NCI-H1417 treated with DMSO at 0.1 percent for 48 hours (cell line): Measurements from ENCODE around the gene PRR14.

Experiments
- DNase-seq: peaks from one replicate; lab custom pipeline; 2025; lab: John Stamatoyannopoulos, UW

PRR14 gene

DNA sequence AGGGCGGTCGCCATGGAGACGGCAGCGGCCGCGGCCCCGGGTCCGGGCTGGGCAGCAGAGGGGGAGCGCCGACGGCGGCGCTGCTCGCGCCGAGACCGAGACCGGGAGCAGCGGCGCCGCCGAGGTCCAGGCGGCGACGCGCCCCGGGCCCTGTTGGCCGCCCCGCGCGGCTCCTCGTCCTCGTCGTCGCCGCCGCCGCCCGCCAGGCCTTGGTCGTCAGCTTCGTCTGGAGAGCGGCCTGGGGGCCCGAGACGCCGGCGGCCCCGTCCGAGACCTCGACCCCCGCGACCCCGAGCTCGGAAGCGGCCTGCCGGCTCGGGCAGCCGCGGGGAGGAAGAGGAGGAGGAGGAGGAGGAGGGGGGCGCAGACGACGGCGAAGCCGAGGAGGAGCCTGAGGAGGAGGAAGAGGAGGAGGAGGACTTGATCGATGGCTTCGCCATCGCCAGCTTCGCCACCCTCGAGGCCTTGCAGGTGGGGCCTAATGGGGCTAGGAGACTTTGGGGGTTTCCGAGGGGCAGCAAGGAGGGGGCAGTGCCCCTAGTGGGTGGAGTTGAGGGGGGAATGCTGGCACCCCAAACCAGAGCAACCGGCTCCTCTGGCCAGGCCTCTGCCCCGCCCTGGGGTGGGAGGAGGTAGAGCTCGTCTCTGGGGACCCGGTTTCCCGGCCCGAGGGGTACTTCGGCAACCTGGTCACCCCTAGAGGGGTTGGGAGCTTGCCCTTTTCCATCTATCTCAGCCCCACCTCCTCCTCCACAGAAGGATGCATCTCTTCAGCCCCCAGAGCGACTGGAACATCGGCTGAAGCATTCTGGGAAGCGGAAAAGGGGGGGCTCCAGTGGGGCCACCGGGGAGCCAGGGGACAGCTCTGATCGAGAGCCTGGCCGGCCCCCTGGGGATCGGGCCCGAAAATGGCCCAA lies 9.0 kb downstream of the PRR14 start:
- no peak for DNase-seq

DNA sequence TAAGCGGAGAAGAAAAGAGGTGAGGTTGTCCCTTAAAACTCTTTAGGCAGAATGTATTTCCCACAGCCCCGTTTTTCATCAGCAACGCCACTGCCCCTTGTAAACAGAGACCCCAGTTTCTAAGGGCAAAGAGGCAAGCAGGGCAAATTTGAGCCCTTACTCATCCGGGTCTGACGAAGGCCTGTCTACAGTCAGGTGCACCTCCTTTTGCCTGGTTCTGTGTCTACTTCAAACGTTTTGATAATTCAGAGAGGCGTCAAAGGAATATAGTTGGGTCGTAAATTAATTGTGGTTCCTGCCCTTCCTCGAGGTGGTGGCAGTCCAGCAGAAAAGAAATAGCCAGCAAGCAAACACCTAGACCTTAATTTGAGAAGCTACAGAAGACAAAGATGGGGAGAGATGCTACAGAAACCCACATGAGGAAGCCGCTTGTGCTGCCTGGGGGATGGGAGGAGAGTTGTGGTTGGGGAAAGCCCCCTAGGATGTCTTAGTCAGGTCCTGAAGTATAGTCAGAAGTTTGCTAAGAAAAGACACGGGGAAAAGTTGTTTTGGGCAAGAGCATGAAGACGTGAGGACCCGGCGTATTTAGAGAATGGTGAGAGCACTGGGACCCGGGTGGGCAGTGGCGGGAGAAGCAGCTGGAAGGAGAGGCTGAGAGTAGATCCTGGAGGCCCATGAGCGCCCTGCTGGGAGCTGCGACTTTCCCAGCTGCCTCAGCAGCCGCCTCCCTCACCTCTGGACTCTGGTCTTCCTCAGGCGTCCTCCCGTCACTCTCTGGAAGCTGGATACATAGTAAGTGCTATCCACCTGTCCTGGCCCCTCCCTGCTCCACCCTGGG lies 9.9 kb downstream of the PRR14 start:
- no peak for DNase-seq

DNA sequence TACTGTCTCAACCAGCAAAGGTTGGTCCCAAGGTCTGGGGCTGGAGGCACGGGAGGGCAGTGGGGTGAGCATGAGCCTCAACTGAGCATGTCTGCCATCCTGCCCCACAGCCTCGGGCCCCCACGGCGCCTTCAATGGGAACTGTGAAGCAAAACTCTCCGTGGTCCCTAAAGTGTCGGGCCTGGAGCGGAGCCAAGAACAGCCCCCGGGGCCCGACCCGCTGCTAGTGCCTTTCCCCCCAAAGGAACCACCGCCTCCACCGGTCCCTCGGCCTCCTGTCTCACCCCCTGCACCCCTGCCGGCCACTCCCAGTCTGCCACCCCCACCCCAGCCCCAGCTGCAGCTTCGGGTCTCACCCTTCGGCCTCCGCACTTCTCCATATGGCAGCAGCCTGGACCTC lies 11.7 kb downstream of the PRR14 start:
- DNase-seq: no peak

DNA sequence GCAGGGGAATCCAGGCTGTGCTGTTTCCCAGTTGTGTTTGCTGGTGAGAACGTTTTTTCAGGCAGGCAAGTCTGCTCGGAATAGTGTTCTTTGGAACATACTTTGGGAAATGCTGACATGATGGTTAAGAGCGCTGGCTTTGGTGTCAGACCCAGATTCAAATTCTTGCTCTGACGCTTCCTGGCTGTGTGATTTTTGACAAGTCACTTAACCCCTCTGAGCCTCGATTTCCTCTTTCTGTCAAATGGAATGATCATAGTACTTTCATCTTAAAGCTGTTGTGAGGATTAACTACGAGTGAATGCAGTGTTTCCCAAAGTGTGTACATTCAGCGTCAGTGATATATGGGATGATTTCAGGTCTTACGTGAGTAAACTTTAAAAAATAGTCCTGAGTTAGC lies 12.3 kb downstream of the PRR14 start:
- DNase-seq: no peak

DNA sequence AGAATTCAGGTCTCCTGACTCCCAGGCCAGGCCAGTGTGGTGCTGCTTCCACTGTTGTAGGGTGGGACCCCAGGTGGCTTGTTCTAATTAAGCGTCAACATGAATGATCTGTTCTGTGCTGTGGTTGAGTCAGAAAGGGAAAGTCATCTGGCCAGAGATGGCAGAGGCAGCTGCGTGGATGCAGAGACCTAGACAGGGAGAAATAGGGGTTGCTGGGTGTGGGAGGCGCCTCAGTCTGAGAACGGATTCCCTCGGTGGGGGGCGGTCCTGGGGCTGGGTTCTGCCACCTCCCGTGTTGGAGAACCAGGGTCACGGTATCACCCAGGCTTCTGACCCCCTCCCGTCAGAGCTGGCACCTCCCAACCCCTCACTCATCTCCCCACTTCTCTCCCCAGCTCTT lies 13.1 kb downstream of the PRR14 start:
- DNase-seq: no peak

DNA sequence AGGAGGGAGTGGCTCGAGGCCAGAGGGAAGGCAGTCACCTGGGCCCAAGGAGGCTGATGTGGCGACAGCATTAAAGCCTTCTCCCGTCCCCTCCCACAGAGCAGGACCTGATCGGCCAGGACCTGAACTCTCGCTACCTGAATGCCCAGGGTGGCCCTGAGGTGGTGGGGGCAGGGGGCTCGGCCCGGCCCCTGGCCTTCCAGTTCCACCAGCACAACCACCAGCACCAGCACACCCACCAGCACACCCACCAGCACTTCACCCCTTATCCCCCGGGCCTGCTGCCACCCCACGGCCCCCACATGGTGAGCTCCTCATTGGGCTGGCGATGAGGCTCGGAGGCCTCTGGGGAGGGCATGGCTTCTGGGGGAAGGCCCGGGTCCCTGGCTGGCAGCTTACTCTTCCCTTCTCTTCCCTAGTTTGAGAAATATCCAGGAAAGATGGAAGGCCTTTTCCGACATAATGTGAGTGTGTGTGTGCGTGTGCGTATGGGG lies 13.9 kb downstream of the PRR14 start:
- no peak for DNase-seq

DNA sequence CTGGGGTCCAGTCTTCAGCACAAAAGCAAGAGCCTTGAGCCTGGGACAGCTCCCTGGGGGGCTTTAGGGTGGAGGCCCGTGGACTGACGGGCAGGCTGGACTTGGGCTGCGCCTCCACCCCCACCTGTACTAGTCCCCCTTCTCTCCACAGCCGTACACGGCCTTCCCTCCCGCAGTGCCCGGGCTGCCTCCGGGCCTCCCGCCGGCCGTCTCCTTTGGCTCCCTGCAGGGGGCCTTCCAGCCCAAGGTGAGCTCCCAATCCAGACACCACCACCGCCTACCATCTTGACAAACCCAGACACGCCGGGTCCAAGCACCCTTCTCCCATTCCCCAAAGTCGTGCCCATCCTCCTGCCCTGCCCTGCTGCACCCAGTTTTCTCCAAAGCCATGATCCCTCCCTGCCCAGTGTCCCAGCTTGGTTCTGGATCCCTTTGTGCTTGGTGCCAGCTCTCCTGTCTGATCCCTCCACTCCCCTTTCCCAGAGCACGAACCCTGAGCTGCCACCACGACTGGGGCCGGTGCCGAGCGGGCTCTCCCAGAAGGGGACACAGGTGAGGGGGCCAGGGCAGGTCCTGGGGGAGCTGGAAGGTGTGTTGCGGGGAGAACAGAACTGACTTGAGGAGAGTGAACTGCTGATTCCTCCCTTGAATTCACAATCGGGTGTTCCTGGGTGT lies 14.5 kb downstream of the PRR14 start:
- DNase-seq: no peak

DNA sequence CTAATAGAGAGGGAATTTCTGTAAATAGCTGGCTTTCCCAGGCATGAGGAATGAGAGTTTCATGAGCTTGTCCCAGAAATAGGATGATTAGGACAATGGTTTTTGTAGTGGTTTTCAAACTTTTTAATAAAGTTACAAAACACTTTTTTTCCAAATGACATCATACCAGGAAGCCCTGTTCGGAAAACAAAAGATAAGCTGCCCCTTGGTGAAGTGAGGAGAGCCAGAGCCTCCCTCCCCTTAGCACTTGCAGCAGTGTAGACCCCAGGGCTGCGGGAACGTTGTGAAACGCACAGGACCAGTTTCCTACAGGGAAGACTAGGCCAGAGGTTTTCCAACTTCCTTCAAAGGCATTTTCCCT lies 15.1 kb downstream of the PRR14 start:
- no peak for DNase-seq

DNA sequence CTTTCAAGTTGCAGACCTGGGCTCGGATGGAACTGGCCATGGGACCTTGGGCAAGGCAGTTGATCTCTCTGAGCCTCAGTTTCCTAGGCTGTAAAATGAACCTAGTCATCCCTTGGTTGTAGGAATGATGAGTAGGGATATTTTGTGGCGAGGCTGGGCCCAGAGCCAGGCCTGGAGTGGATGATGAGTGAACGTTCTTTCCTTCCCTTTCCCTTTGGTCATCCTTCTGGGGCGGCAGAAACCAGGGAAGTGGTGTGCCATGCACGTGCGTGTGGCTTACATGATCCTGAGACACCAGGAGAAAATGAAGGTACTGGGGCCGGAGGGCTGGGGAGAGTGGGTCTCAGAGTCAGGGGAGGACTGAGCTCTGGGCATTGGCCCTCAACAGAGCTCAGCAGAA lies 15.9 kb downstream of the PRR14 start:
- DNase-seq: no peak

DNA sequence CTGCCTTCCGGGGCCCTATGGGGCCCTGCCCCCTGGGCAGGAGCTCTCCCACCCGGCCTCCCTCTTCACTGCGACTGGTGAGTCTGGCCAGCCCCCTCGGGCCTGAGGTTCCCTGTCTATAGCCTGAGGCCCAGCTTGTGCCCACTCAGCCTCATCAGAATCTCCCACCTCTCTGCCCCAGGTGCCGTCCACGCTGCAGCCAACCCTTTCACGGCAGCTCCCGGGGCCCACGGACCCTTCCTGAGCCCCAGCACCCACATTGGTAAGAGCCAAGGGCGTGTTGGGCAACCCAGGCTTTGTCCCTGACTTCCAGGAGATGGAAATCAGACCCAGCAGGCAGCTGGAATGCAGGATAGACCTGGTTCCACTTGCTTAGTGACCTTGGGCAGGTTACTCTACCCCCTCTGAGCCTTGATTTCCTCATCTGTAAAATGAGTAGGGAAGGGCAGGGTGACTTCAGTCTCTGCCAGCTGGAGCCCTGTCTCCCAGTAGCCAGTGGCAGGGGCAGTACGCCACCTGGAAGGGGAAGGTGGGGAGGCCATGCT lies 16.7 kb downstream of the PRR14 start:
- no peak for DNase-seq

DNA sequence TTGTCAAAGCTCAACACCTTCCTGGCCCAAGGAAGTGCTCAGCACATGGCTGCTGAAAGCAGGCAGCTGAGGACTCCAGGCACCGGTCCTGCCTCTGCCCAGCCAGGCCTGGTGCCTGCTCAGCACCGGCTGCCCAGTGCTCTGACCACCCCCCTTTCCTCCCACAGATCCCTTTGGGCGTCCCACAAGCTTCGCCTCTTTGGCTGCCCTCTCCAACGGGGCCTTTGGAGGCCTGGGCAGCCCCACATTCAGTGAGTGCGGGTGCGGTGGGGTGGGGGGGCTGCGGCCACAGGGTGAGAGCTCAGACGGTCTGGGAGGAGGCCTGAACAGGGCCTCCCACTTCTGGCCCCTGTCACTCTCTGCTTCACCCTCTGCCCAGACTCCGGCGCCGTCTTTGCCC lies 17.6 kb downstream of the PRR14 start:
- no peak for DNase-seq

DNA sequence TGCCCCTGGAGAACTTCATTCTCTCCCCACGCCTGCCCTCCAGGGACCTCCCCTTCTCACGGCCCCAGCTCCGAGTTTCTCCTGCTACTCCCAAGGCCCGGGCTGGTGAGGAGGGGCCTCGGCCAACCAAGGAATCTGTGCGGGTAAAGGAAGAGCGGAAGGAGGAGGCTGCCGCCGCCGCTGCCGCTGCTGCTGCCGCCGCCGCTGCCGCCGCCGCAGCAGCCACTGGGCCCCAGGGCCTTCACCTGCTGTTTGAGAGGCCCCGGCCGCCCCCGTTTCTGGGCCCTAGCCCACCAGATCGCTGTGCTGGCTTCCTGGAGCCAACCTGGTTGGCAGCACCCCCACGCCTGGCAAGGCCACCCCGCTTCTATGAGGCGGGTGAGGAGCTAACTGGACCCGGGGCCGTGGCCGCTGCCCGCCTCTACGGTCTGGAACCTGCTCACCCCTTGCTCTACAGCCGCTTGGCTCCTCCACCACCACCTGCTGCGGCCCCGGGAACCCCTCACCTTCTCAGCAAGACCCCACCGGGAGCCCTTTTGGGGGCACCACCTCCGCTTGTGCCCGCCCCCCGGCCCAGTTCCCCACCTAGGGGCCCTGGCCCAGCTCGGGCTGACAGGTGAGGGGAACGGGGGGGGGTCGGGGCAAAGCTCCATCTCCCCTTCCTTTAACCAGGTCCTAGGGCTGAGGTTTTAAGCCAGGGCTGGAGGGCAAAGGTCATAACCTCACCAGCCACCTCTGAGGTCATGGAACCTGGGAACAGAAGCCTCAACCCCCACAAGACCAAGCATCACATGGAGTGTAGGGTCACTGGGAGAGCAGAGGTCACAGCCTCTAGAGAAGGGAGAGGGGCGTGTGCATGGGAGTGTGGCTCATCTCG lies 18.5 kb downstream of the PRR14 start:
- DNase-seq: no peak

DNA sequence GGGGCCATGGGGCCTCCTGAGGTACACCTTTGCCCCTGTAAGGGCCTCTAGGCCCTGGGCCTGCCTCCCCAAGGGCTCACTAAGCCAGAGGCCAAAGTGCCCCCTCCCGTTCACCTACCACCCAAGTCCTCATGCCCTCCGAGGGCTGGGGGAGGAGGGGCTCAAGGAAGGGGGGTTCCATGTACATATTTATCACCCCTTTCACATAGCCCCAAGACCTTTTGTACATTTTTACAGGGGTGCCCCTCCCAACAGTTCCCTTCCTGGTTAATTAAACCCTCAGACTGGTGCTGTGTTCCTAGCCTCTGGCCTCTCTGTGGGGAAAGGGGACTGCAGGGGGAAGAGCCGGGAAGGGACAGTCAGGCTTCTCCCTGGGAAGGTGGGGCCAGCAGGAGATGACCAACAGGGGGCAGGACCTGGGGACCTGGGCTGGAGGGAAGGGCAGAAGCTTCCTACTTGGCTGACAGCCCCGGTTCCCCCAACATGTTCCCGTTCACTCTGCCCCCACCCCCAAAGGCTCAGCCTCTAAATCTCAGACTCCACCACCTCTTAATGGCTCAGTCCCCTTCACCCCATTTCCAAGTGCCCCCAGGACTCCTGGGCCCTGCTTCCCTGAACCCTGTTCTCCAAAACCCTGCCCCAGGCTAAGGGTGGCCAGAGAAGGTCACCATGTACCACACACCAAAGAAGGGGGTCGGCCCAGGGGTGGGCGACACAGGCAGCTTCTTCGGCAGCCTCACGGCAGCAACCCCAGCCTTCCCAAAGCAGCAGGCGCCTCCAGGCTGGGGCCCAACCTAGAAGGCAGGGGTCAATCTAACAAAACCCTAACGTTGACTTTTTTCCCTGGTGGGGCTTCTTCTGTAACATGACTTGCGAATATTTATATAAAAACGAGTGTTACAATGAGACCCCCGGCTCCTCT lies 19.4 kb downstream of the PRR14 start:
- DNase-seq: no peak

DNA sequence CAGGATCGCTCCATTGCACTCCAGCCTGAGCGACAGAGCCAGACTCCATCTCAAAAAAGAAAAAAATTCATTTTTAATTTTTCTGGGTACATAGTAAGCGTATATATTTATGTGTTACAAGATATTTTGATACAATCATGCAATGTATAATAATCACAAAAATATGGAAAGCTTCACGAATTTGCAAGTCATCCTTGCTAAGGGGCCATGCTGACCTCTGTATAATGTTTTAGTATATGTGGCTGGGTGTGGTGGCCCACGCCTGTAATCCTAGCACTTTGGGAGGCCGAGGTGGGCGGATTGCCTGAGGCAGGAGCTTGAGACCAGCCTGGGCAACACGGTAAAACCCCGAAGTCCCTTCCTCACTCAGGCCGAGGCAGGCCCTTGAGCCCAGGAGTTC lies 24.4 kb downstream of the PRR14 start:
- no peak for DNase-seq

DNA sequence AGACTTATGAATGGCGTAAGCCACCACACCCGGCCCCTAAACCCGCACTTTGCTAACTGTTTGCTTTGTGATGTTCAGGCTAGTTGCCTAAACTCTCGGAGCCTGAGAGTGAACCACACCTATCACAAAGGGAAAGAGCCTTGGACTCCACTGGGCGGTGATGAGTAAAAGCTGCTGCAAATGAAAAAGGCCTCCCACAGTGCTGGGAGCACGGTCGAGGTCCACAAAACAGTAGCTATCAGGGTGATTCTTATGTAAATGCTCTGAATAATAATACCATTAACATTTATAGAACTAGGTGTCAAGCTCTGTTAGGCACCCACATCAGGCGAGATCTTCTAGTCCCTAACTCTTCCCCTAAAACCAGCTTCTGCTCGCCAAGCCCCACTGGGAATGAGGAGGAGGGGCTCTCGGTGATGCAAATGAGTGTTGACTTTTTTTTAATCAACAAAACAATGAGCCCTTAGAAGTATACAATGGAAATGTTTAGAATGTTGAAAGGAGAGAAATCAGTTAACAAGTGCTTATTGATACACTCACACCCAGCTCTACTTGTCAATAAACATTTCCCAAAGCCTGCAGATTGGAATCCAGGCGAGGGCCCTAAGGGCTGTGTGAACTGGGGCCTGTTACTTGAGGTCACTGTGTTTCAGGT lies 27.3 kb downstream of the PRR14 start:
- DNase-seq: no peak

DNA sequence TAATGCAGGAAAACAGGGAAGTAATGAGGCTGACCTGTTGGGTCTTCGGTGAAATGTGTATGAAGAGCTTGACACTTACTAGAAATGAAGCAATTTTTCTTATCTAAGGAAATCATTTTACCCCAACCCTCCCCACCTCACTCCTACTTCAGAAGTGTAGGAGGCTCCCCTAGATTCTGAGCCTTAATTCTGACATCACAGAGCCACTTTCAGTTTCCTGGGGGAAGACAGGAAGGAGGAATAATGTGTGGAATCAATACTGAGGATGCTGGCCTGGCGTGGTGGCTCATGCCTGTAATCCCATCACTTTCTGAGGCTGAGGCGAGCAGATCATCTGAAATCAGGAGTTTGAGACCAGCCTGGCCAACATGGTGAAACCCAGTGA lies 27.8 kb downstream of the PRR14 start:
- no peak for DNase-seq

DNA sequence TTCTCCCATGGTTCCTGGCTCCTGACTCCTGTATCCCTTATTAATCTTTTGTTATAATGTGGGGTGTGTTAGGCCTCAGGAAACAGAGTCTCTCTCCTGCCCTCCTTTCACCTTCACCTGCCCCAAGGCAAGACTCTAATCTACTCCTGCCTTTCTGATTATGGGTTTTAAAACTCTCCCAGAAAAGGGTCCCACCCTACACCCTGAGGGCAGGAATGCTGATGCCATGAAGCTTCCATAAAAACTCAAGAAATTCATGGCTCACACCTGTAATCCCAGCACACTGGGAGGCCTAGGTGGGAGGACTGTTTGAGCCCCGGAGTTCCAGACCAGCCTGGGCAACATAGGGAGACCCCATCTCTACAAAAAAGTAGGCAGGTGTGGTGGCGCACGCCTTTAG lies 29.6 kb downstream of the PRR14 start:
- no peak for DNase-seq

DNA sequence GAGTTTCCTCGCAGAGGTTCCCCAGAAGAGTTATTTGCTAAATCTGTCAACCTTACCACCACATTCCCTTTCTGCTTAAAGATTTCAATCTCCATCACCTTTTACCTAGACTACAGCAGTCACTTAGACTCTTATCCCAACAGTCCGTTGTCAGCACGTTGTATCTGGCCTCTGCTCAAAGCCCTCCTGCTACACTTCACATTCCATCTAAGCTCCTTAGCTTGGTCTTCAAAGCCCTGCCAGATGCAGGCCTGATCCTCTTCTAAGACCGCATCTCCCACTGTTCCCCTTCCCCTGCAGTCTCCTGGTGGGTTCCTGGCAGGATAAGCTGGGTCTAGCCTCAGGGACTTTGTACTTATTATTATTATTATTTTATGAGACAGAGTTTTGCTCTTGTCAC lies 37.9 kb downstream of the PRR14 start:
- no peak for DNase-seq

DNA sequence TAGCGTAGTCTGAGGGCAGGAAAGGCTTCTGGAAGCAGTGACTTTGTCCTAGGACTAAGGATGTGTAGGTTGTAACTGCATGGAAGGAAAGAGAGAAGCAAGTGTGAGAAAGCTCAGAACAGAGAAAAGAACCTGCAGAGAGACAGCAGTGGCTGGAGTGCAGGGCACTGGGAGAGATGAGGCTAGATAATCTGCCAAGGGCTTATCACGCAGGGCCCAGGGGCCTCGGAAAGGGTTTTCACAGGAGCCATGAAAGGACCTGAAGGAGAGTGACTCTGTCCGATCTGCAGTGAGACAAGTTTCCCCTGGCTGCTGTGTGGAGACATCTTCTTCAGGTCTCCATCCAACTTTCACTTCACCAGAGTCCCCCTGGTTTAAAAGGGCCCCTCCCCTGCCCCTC lies 41.1 kb downstream of the PRR14 start:
- DNase-seq: no peak
